Activated naive CD4-positive, alpha-beta T cell treated with anti-CD3 and anti-CD28 coated beads, Interleukin-2, amount 50 U/mL, for 72 hours (primary cell): ENCODE results near the gene C4BPB. TPM values are rescaled to one million over a fixed set of nuclear protein-coding genes. Genes with fewer than 3 reads are reported as not detected.

Experiments used
- ATAC-seq, 2 donors: fragments of 150-1000 bp; cut with Tn5 transposase; 2 replicates each; pipeline ENCODE4 v1.10.0; 2021; ENCODE audit warnings: mild to moderate bottlenecking in 2 of 2, moderate library complexity in 2 of 2
- DNase-seq, 2 donors: peaks; one replicate each; pipeline ENCODE4 v3.0.0; 2021 to 2022; ENCODE audit warnings: low spot score in 2 of 2
- H3K27ac Mint-ChIP-seq, 2 donors: one replicate each; pipeline ENCODE4 v1.8.0; 2022; ENCODE audit warnings: mild to moderate bottlenecking in 2 of 2, mixed read lengths in 2 of 2
- H3K36me3 Mint-ChIP-seq, 2 donors: one replicate each; pipeline ENCODE4 v1.8.0; 2022; ENCODE audit warnings: mixed read lengths in 2 of 2
- H3K9me3 Mint-ChIP-seq, 2 donors: one replicate each; pipeline ENCODE4 v1.8.0; 2022; ENCODE audit warnings: mixed read lengths in 2 of 2
- total RNA-seq, 2 donors: library from RNA; stranded (reverse); gene quantifications; one replicate each; pipeline ENCODE4 v1.2.3, GENCODE V29; 2022

The C4BPB gene
- total RNA-seq, 2 donors from 2014 or later: 8.3 to 8.9 TPM

DNA sequence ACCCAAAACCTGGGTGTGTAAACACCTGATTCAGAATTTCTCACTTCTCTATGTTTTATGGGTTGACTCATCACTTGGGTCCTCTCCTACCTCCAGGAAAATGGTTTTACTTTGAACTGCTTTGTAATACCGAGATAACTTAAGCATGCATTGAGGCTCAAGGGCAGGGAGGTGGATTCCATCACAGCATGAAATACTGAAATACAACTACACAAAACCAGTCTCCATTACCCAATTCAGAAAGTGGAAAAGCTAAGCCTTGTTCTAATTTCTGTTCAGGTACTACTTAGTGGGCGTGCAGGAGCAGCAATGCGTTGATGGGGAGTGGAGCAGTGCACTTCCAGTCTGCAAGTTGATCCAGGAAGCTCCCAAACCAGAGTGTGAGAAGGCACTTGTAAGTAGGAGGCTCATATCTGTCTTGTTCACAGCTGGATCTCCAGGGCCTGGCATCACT is 9.2 kb downstream of the C4BPB start:
- Mint-ChIP-seq H3K9me3 (peaks cover 0 to 8% of the 10 kb centered on the region in 2 donors), H3K27ac (peak overlapping the region; percentile 31 to 85), H3K36me3 (peaks cover 5 to 32% of the 10 kb centered on the region in 2 donors)
- ATAC-seq (peak; percentile 98 to 99), DNase-seq (peak in 1 of 2 donors; percentile 42)

DNA sequence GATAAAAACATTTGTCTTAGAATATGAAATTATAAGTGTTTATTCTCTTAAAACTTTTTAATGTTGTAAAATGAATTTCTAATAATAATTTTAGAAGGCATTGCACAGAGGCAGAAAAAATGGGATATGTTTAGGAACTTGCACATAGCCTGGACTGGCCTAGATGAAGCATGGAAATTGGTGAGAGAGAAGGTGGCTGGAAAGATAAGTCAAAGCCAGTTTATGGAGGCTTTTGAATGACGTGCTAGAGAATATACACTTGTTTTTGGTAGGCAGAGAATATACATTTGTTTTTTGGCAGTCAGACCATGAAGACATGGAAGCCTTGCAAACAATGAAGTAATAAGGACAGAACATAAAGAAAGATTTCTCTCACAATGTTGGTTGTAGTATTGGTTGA is 13.1 kb downstream of the C4BPB start:
- Mint-ChIP-seq H3K9me3 (peaks cover 0 to 4% of the 10 kb centered on the region in 2 donors), H3K36me3 (peaks cover 0 to 19% of the 10 kb centered on the region in 2 donors)

DNA sequence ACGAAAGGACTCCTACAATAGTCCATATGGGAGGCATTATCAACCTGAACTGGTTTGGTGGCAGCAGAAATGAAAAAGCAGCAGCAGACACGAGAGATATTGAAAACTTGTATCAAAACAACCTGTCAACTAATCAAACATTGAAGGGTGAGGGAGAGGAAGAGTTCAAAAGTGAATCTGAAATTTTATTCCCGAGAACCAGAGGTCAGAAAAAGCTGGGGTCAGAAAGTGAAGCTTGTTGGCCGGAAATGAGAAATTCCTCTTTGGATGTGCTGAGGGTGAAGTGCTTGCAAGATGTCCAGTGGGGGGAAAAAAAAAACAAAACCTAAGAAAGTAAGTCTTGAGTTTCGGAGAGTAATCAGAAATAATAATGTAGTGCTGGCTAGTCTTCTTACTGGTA is 13.5 kb downstream of the C4BPB start:
- Mint-ChIP-seq H3K36me3 (peaks cover 0 to 18% of the 10 kb centered on the region in 2 donors), H3K27ac (no peak overlapping the region), H3K9me3 (peaks cover 0 to 4% of the 10 kb centered on the region in 2 donors)
- ATAC-seq (no peak), DNase-seq (no peak)

More for the DNA sequence above, 13.1 kb downstream of the C4BPB start:
- DNase-seq (no peak), ATAC-seq (no peak)
- no peak overlapping the region for H3K27ac Mint-ChIP-seq

DNA sequence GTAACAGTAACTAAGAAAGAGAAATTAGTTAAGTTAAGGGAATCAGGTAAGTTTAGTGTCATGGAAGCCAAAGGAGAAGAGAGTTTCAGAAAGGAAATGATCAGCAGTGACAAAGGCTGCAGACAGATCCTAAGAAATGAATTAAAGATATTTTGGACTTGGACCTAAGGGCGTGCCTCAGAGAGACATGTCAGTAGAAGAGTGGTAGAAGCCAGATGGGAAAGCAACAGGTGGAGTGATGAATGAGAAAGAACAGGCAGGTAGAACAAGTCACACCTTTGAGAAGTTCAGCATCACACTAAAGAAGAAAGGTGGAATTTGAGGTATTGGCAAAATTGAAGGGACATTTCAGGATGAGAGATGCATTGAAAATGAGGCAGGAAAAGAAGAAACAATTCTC is 14.0 kb downstream of the C4BPB start:
- DNase-seq: no peak
- H3K27ac Mint-ChIP-seq: no peak overlapping the region
- peaks cover 0 to 4% of the 10 kb centered on the region in 2 donors for H3K9me3 Mint-ChIP-seq
- peaks cover 0 to 15% of the 10 kb centered on the region in 2 donors for H3K36me3 Mint-ChIP-seq
- ATAC-seq: no peak

DNA sequence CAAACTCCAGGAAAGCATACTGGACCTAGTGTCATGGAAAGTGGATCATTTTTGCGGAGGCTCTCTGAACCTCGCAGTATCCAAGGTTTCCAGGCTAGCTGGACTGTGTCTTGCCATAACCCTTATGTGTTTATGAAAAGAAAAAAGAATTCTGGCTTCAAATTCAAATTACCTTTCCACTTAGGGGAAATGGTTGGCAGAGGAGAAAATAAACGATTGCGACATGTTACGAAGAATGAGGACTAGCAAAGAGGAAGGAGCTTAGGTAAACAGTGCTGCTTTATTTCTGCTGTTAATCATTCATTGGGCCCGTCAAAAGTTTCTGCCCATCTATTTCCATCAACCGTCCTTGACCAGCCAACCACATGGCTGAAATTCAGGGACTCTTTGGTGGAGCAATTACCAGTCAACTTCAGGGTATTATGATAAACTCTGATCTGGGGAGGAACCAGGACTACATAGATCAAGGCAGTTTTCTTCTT is 15.3 kb downstream of the C4BPB start, which contains the start of gene C4BPA:
Gene C4BPA, plus strand, starts transcription at position 342 of the 482 bp plus-strand sequence. CDS start 8,793 bp downstream, outside the sequence.
- ATAC-seq (no peak), DNase-seq (no peak)
- H3K36me3 Mint-ChIP-seq: peaks cover 0 to 8% of the 10 kb centered on the region in 2 donors
- H3K9me3 Mint-ChIP-seq: peaks cover 0 to 4% of the 10 kb centered on the region in 2 donors
- no peak within 1 kb of the TSS for H3K27ac Mint-ChIP-seq

DNA sequence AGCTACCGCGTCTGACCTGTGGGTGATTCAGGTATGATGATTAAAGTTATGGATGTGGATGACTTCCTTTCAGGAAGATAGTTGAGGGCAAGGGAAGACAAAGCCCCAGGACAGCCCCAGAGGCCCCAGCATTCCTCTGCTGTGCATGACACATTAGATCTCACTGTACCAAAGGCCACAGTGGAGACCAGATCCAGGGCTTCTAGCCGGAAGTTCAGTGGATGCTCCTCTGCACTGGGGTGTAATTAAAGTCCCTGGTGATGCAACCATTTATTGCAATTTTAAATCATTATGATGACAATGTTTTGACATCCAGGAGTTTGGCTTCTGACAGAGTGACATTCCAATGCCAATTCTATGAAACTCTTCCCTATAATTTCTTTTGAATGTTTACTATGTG is 20.3 kb downstream of the C4BPB start:
- H3K9me3 Mint-ChIP-seq: no peaks in the 10 kb centered on the region
- no peak overlapping the region for H3K27ac Mint-ChIP-seq
- ATAC-seq (no peak), DNase-seq (no peak)
- no peaks in the 10 kb centered on the region for H3K36me3 Mint-ChIP-seq

DNA sequence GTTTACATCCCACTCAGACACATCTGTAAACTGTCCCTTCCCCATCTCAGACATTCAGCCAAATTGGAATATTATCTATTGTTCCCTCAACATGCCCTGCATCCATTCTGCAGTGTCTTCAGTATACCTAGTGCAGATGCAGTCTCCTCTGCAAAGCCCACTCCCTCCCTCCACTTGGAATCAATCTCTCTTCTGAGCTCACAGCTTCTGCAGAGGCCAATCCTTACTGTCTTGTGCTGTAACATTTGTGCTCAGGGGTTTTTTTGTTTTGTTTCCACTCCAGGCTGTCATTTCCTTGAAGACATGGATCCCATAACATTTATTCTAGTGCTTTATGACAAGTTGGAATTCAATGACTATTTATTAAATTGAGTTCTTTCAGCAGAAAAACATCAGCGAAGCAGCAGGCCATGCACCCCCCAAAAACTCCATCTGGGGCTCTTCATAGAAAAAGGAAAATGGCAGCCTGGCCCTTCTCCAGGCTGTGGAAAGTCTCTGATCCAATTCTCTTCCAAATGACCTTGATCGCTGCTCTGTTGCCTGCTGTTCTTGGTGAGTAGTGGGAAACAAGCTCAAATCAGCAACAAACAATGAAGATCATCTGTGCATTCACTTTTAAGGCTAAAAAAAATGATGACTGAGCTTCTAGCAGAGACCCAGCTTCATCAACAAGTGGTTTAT is 24.1 kb downstream of the C4BPB start:
- ATAC-seq (no peak), DNase-seq (no peak)
- Mint-ChIP-seq H3K27ac (no peak overlapping the region), H3K36me3 (no peaks in the 10 kb centered on the region), H3K9me3 (no peaks in the 10 kb centered on the region)

DNA sequence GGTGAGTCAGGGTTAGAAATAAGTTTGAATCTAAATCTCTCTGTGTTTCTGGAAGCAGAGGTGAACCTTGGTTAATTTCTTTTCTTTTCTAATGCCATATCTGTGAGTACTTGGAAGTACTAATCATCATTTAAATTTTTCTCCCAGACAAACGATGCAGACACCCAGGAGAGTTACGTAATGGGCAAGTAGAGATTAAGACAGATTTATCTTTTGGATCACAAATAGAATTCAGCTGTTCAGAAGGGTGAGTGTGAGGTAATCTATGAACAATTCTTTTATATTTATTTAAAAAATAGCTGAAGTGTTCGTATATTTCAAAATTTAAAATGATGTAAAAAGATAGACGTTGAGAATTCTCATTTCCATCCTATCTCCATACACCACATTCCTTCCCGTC is 26.6 kb downstream of the C4BPB start:
- ATAC-seq (no peak), DNase-seq (no peak)
- H3K27ac Mint-ChIP-seq: no peak overlapping the region
- H3K36me3 Mint-ChIP-seq: no peaks in the 10 kb centered on the region
- H3K9me3 Mint-ChIP-seq: peaks cover 0 to 3% of the 10 kb centered on the region in 2 donors

DNA sequence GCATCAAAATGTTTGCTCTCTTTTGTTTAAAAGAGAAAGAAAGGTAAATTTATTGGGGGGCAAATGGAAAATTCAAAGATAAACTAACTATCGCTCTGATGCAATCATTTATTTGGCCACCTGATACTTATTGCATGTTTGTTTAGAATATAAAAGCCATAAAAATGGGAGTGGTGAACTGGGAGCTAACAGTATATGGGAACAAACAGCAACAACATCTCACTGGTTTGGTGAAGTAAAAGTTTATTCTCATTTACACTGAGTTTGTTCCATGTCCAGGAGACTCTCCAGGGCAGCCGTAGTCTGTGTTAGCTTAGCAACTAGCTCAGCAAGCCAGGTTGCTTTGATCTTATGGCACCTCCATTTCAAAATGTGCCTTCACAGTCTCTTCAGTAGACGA is 35.7 kb downstream of the C4BPB start:
- DNase-seq (no peak), ATAC-seq (no peak)
- peaks cover 11 to 14% of the 10 kb centered on the region in 2 donors for H3K36me3 Mint-ChIP-seq
- H3K9me3 Mint-ChIP-seq: peaks cover 14 to 15% of the 10 kb centered on the region in 2 donors
- H3K27ac Mint-ChIP-seq: no peak overlapping the region

DNA sequence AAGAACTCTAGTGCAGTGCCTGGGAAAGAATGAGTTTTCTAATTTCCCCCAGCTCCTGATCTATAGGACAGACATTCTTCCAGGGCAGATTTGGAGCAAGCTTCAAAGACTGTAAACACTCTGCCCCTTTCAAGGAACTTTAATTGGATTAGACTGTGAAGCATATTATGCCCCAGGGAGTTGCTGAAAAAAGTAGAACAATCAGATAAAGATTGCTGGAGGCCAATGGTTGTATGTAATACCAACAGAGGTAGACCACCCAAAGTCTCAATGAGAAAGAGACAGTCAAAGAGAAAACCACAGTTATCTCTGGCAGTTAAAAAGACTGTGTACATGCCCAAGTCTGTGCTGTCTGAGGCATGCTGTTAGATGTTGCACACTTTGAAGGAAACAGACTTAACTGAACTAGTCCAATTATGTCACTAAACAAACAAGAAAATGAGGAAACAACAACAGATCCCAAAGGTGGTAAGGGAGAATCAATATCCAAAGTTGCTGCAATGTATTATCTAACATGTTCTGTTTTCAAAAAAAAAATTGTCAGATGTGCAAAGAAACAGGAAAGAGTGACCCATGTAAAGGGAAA is 39.8 kb downstream of the C4BPB start:
- no peak for ATAC-seq
- Mint-ChIP-seq H3K27ac (no peak overlapping the region), H3K36me3 (peaks cover 11 to 16% of the 10 kb centered on the region in 2 donors), H3K9me3 (peaks cover 26 to 27% of the 10 kb centered on the region in 2 donors)
- DNase-seq: no peak

DNA sequence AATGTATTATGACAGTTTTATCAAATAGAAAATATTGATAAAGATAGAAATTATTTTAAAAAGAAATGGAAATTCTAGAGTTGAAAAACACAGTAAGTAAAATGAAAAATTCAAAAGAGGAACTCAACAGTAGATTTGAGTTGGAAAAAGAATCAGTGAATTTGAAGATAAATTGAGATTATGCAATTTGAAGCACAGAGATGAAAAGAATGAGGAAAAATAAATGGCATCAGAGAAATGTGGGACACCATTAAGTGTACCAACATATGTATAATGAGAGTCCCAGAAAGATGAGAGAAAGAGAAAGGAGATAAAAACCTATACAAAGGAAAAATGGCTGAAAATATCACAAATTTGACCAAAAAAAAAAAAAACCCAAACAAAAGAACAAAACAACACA is 40.4 kb downstream of the C4BPB start:
- H3K36me3 Mint-ChIP-seq: peaks cover 11 to 16% of the 10 kb centered on the region in 2 donors
- no peak for ATAC-seq
- no peak for DNase-seq
- H3K27ac Mint-ChIP-seq: no peak overlapping the region
- peaks cover 26 to 27% of the 10 kb centered on the region in 2 donors for H3K9me3 Mint-ChIP-seq

DNA sequence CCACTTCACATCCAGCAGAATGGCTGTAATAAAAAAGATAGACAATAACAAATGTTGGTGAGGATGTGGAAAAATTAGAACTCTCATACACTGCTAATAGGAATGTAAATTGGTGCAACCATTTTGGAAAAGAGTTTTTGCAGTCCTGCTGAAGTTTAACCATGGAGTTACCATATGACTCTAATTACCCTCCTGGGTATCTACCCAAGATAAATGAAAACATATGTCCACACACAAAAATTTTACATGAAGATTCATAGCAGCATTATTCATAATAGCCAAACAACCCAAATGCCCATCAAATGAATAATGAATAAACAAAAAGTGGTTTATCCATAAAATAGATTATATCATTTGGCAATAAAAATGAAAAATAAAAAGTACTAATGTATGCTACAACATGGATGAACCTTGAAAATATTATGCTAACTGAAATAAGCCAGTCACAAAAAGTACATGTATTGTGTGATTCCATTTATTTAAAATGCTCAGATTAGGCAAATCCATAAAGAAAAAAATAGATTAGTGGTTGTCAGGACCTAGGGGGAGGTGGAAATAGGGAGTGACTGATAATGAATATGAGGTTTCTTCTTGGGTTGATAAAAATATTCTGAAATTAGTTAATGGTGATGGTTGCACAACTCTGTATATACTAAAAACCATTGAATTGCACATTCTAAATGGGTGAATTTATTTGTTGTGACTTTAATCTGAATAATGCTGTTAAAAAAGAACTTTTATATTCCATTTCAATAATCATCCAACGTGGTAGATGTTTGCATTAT is 41.8 kb downstream of the C4BPB start:
- Mint-ChIP-seq H3K9me3 (peaks cover 26 to 27% of the 10 kb centered on the region in 2 donors), H3K36me3 (peaks cover 11 to 16% of the 10 kb centered on the region in 2 donors), H3K27ac (no peak overlapping the region)
- DNase-seq (no peak), ATAC-seq (no peak)

DNA sequence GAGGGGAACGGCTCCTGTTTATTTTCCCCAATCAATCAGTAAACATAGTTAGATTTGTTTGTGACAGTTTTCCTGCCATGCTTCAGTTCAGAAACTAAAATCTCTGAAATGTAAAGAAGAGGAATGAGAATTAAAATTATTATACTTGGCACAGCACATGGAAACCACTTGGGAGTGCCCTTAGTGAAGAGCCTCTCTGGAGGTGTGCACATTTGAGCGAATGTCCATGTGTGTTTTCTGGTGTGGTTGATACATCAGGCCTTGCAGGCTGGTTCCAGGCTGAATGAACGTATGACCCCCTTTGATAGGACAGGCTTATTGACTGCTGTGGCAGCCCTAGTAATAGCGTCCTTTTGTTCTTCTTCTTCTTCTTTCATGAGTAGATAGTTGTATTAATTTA is 42.5 kb downstream of the C4BPB start:
- ATAC-seq (no peak), DNase-seq (no peak)
- Mint-ChIP-seq H3K27ac (no peak overlapping the region), H3K9me3 (peaks cover 26 to 27% of the 10 kb centered on the region in 2 donors), H3K36me3 (peaks cover 11 to 16% of the 10 kb centered on the region in 2 donors)

DNA sequence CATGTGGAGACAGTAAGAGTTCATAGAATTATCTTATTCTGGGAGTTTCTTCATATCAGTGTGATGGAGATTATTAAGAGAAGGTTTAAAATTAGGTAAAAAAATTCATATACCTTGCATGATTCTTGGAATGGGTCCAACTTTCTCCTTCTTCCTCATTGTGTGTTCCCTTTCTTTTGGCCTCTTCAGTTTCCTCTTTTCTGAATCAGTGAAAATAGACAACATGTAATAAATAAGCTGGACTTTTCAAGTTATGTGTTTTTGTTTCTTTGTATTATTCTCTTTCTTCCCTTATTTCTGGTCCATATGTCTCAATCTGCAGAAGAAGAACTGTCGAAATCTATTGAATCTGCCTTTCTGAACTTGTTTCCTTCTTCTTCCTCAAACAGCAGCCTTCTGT is 45.9 kb downstream of the C4BPB start:
- Mint-ChIP-seq H3K36me3 (no peaks in the 10 kb centered on the region), H3K27ac (no peak overlapping the region), H3K9me3 (peaks cover 10 to 13% of the 10 kb centered on the region in 2 donors)
- ATAC-seq: no peak
- no peak for DNase-seq

DNA sequence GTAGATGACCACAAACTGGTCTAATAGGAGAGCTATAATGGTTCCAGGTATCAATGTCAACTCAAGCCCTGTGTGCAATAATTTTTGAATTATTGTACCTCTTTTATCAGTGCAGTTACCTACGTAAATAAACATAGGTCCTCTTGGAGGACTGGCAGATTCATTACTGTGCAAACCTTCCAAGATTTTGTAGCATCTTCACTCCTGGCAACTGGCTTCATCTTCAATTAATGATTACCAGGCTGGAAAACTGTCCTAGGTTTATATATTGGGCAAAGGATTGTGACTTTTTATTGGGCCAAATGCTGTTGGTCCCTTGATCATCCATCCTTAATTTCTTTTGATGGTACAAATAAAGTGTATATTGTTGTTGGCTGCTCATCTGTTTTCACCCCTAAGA is 51.0 kb downstream of the C4BPB start:
- H3K27ac Mint-ChIP-seq: no peak overlapping the region
- ATAC-seq: no peak
- no peaks in the 10 kb centered on the region for H3K36me3 Mint-ChIP-seq
- DNase-seq: no peak
- H3K9me3 Mint-ChIP-seq: no peaks in the 10 kb centered on the region

DNA sequence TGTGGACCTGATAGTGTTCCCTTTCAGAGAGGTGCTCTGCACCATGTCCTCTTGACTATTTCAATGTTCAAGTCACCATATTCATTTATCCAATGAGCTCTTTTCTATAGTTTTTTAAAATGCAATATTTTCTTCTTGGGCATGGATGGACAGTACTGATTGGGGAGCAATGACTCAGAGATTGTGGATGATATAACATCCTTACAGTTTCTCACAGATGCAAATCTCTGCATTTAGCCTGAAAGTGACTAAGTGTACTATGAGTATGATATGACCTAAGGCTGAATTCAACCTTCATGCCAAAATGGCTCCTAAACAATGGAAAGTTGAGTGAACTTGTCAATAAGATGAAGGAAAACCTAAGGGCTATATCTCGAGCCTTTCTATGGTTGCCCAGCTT is 51.9 kb downstream of the C4BPB start:
- no peak overlapping the region for H3K27ac Mint-ChIP-seq
- no peak for ATAC-seq

More for the DNA sequence above, 51.9 kb downstream of the C4BPB start:
- DNase-seq: no peak
- Mint-ChIP-seq H3K36me3 (no peaks in the 10 kb centered on the region), H3K9me3 (peaks cover 0 to 3% of the 10 kb centered on the region in 2 donors)
